K562 (cell line): ENCODE results near the gene FKBP2. TPM values are rescaled to one million over a fixed set of nuclear protein-coding genes. Genes with fewer than 3 reads are reported as not detected.
A peak's percentile ranks its signal among the peaks of the same experiment; 100 is the strongest.

Experiments
- EP300 ChIP-seq: IDR thresholded peaks from 2 replicates; pipeline ENCODE4 v1.6.1; 2012; ENCODE audit warnings: low read length, improper control_type of control experiment
- ETS2 ChIP-seq: IDR thresholded peaks from 2 replicates; pipeline ENCODE4 v1.6.1; 2016; ENCODE audit warnings: borderline replicate concordance, missing genetic modification characterization, mild to moderate bottlenecking, moderate library complexity, missing compliant biosample characterization; ENCODE audit not compliant: poor library complexity, severe bottlenecking
- ETV5 ChIP-seq: sonication (generic); formaldehyde crosslinking; IDR thresholded peaks from 2 replicates; pipeline ENCODE4 v1.4.0; 2020; ENCODE audit warnings: low read depth, mild to moderate bottlenecking, missing genetic modification reagents
- HDAC6 ChIP-seq: IDR thresholded peaks from 2 replicates; pipeline ENCODE4 v1.6.1; 2012; ENCODE audit warnings: low read depth, mild to moderate bottlenecking, control low read depth, inconsistent platforms, low read length, moderate library complexity
- MED1 ChIP-seq: sonication (generic); formaldehyde crosslinking; IDR thresholded peaks from 2 replicates; pipeline ENCODE4 v1.8.1; 2023; ENCODE audit warnings: missing genetic modification reagents, borderline replicate concordance
- POU5F1 ChIP-seq: fragments of 150-350 bp; IDR thresholded peaks from 2 replicates; pipeline ENCODE4 v1.6.1; 2014; ENCODE audit warnings: borderline replicate concordance, low read length, low read depth, mild to moderate bottlenecking; ENCODE audit not compliant: partially characterized antibody
- RFX5 ChIP-seq: IDR thresholded peaks from 2 replicates; pipeline ENCODE4 v1.6.1; 2011; ENCODE audit warnings: low read depth, mild to moderate bottlenecking, improper control_type of control experiment, low read length
- SMARCC2 ChIP-seq: fragments of 450-650 bp; IDR thresholded peaks from 2 replicates; pipeline ENCODE4 v1.6.1; 2017; ENCODE audit warnings: antibody characterized with exemption, moderate library complexity, mild to moderate bottlenecking, low read depth
- SP2 ChIP-seq: IDR thresholded peaks from 2 replicates; pipeline ENCODE4 v1.6.1; 2011; ENCODE audit warnings: mild to moderate bottlenecking, low read depth, low read length, moderate library complexity; ENCODE audit not compliant: poor library complexity, severe bottlenecking; ENCODE audit errors: extremely low read depth
- SPI1 ChIP-seq: IDR thresholded peaks from 2 replicates; pipeline ENCODE4 v1.6.1; 2011; ENCODE audit warnings: low read depth, low read length, control low read depth, borderline replicate concordance
- TCFL5 ChIP-seq: fragments of 250-450 bp; sonication (Bioruptor Pico); conservative IDR thresholded peaks from 2 replicates; pipeline ENCODE4 v1.6.1; 2021; ENCODE audit warnings: mild to moderate bottlenecking, moderate library complexity, matching md5 sums
- TEAD4 ChIP-seq, 2 experiments: sonication (generic) in 1 of 2; formaldehyde crosslinking in 1 of 2; IDR thresholded peaks; 2 replicates each; pipeline versions ENCODE4 v1.6.1 to v1.8.0; 2012 to 2022; ENCODE audit warnings: borderline replicate concordance in 1 of 2, inconsistent platforms in 1 of 2, low read length in 1 of 2, mild to moderate bottlenecking in 1 of 2, missing genetic modification reagents in 1 of 2
- TRIM28 ChIP-seq: fragments of 450-650 bp; IDR thresholded peaks from 2 replicates; pipeline ENCODE4 v1.6.1; 2017
- ZNF134 ChIP-seq: fragments of 250-450 bp; sonication (Bioruptor Pico); conservative IDR thresholded peaks from 2 replicates; pipeline ENCODE4 v1.4.0; 2020
- ZNF263 ChIP-seq: sonication (generic); formaldehyde crosslinking; IDR thresholded peaks from 2 replicates; pipeline ENCODE4 v1.8.0; 2022; ENCODE audit warnings: mild to moderate bottlenecking, missing genetic modification reagents, borderline replicate concordance
- ZNF699 ChIP-seq: fragments of 250-450 bp; sonication (Bioruptor Pico); IDR thresholded peaks from 2 replicates; pipeline ENCODE4 v1.8.0; 2021; ENCODE audit warnings: mild to moderate bottlenecking, moderate library complexity; ENCODE audit not compliant: insufficient replicate concordance
- polyA plus RNA-seq, 8 experiments: library from polyadenylated mRNA; depleted of rRNA in 4 of 8; stranded (reverse) in 5 of 8; unstranded in 3 of 8; fragments of >200 nt; fragmentation: Nextera tagmentation in 2 of 8; fragmentation: Illumina TruSeq in 1 of 8; extraction: Ambion mirVana in 2 of 8; extraction: Trizol in 1 of 8; gene quantifications; 2 replicates each; pipeline versions ENCODE4 v1.2.1 to v1.2.3, GENCODE V29; 2011 to 2014; ENCODE audit warnings: inconsistent platforms in 1 of 8, missing spikeins in 1 of 8
- total RNA-seq, 7 experiments: library from RNA; depleted of rRNA in 6 of 7; stranded (reverse); fragments of >200 nt in 6 of 7; fragmentation: Illumina TruSeq in 2 of 7; extraction: Trizol in 2 of 7; gene quantifications; 2 replicates each; pipeline versions ENCODE4 v1.2.1 to v1.2.3, GENCODE V29; 2011 to 2021; ENCODE audit warnings: low replicate concordance in 1 of 7
- TF ChIP-seq, protein P1 (sequence below): fragments of 450-650 bp; formaldehyde crosslinking; IDR thresholded peaks from 2 replicates; pipeline ENCODE4 v1.4.0; 2022; ENCODE audit warnings: mild to moderate bottlenecking, moderate library complexity
- TF ChIP-seq, protein P2 (sequence below): fragments of 450-650 bp; formaldehyde crosslinking; IDR thresholded peaks from 2 replicates; pipeline ENCODE4 v1.4.0; 2020; ENCODE audit warnings: mild to moderate bottlenecking, mixed read lengths
- TF ChIP-seq, protein P3 (sequence below): sonication (generic); formaldehyde crosslinking; IDR thresholded peaks from 2 replicates; pipeline ENCODE4 v1.8.0; 2022; ENCODE audit warnings: mild to moderate bottlenecking, missing genetic modification reagents
- TF ChIP-seq, protein P4 (sequence below), 2 experiments: fragments of 200-800 bp in 1 of 2; sonication (Bioruptor generic) in 1 of 2; sonication (generic) in 1 of 2; formaldehyde crosslinking in 1 of 2; IDR thresholded peaks in 1 of 2; conservative IDR thresholded peaks in 1 of 2; 2 replicates each; pipeline versions ENCODE4 v1.5.0 to v1.6.1; 2016 to 2020; ENCODE audit warnings: missing compliant biosample characterization in 1 of 2, missing genetic modification characterization in 1 of 2, missing genetic modification reagents in 1 of 2

Gene FKBP2
- total and polyA plus RNA-seq, 9 of the 15 experiments (the other 6 are each of a cell fraction or from before 2014, with no cell fraction given) = 3.5 to 151 (median 58.1) TPM

DNA sequence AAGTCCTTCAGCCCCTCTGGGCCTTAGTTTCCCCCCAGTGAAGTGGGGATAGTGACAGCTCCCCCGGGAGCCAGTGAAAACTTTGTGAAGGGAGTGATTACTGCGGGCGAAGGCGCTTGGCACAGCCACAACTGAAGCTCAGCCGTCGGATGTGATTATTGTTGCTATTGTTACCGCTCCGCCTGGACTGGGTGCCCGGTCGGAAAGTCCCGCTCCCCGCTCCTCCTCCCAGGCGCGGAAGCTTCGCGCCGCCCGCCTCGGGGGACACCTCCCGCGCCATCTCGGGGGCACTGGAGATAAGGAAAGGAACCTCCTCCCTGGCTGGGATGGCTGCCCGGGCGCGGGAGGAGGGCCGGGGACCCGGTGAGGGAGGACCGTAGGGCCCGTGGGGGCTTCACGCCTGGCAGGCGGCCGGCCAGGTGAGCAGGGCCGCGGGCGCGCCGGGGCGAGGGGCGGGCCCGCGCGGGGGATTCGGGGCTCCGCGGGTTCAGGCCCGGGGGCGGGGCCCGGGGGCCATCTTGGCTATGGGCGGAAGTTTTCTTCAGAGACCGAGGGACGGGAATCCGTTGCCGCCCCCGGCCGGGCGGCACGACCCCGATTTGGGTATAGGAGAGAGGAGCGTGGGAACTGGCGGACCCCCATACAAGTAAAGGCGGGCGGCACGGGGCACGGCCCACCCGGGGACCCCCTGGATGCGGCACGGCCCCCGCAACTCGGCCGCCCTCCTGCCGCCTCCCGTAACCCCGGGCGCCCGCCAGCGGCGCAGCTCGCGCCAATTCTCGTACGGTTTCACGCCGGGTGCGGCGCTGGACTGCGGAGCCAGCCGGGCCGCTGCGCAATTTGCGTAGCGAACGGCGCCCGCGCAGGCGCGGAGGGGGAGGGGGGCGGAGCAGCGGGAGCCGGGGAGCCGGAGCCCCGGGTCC, 44.3 kb downstream of the FKBP2 start, which contains the start of gene GPR137 (continued):
- TF ChIP-seq ETS2 (tag) = no peak
- TF ChIP-seq, protein P1, sequence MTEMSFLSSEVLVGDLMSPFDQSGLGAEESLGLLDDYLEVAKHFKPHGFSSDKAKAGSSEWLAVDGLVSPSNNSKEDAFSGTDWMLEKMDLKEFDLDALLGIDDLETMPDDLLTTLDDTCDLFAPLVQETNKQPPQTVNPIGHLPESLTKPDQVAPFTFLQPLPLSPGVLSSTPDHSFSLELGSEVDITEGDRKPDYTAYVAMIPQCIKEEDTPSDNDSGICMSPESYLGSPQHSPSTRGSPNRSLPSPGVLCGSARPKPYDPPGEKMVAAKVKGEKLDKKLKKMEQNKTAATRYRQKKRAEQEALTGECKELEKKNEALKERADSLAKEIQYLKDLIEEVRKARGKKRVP (CRISPR knock-in tag) = no peak
- TF ChIP-seq, protein P2, sequence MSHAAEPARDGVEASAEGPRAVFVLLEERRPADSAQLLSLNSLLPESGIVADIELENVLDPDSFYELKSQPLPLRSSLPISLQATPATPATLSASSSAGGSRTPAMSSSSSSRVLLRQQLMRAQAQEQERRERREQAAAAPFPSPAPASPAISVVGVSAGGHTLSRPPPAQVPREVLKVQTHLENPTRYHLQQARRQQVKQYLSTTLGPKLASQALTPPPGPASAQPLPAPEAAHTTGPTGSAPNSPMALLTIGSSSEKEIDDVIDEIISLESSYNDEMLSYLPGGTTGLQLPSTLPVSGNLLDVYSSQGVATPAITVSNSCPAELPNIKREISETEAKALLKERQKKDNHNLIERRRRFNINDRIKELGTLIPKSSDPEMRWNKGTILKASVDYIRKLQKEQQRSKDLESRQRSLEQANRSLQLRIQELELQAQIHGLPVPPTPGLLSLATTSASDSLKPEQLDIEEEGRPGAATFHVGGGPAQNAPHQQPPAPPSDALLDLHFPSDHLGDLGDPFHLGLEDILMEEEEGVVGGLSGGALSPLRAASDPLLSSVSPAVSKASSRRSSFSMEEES = no peak
- TF ChIP-seq RFX5 = no peak
- no peak for TF ChIP-seq ZNF134 (CRISPR knock-in tag)
- TF ChIP-seq, protein P3, sequence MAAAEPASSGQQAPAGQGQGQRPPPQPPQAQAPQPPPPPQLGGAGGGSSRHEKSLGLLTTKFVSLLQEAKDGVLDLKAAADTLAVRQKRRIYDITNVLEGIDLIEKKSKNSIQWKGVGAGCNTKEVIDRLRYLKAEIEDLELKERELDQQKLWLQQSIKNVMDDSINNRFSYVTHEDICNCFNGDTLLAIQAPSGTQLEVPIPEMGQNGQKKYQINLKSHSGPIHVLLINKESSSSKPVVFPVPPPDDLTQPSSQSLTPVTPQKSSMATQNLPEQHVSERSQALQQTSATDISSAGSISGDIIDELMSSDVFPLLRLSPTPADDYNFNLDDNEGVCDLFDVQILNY = no peak
- TF ChIP-seq EP300 = no peak
- no peak for TF ChIP-seq TEAD4 (IDR thresholded peaks at IDR 0.05; ENCODE audit: low read length)
- no peak for TF ChIP-seq TEAD4 (CRISPR knock-in tag; IDR thresholded peaks at IDR 0.05; ENCODE audit: borderline replicate concordance)
- no peak for TF ChIP-seq SPI1
- TF ChIP-seq SMARCC2 = no peak
- no peak for TF ChIP-seq TRIM28
- TF ChIP-seq HDAC6 = no peak
- no peak for TF ChIP-seq ETV5
- no peak for TF ChIP-seq MED1 (CRISPR knock-in tag)
- no peak for TF ChIP-seq POU5F1
- TF ChIP-seq, protein P4, sequence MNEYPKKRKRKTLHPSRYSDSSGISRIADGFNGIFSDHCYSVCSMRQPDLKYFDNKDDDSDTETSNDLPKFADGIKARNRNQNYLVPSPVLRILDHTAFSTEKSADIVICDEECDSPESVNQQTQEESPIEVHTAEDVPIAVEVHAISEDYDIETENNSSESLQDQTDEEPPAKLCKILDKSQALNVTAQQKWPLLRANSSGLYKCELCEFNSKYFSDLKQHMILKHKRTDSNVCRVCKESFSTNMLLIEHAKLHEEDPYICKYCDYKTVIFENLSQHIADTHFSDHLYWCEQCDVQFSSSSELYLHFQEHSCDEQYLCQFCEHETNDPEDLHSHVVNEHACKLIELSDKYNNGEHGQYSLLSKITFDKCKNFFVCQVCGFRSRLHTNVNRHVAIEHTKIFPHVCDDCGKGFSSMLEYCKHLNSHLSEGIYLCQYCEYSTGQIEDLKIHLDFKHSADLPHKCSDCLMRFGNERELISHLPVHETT (CRISPR knock-in tag; conservative IDR thresholded peaks at IDR 0.05 in 1 of 2, IDR thresholded peaks at IDR 0.05 in 1 of 2) = peak; percentile 47 to 89; a peak in 1 of 4 replicates
- TF ChIP-seq ZNF263 = no peak
- no peak for TF ChIP-seq ZNF699 (CRISPR knock-in tag)
- no peak for TF ChIP-seq TCFL5 (CRISPR knock-in tag)
- TF ChIP-seq SP2 = no peak
